Activated CD4-positive, alpha-beta memory T cell treated with anti-CD3 and anti-CD28 coated beads for 36 hours (primary cell): Measurements from ENCODE around the gene MICALL2. TPM values are rescaled to one million over a fixed set of nuclear protein-coding genes. Genes with fewer than 3 reads are reported as not detected.

Experiments used
- CTCF ChIA-PET: fragments of 350-600 bp; sonication (Branson Sonifier 250); formaldehyde crosslinking; loops from one replicate; lab custom pipeline; 2021; ENCODE audit warnings: antibody characterized with exemption, inconsistent platforms; lab: Charles Lee
- POLR2A ChIA-PET: fragments of 350-600 bp; sonication (Branson Sonifier 250); formaldehyde crosslinking; loops from one replicate; lab custom pipeline; 2021; ENCODE audit warnings: antibody characterized with exemption; lab: Charles Lee
- DNase-seq: peaks from one replicate; pipeline ENCODE4 v3.0.0-alpha.2; 2020
- H3K27ac Mint-ChIP-seq: one replicate; pipeline ENCODE4 v1.8.0; 2021; ENCODE audit warnings: mixed read lengths
- H3K27me3 Mint-ChIP-seq: one replicate; pipeline ENCODE4 v1.8.0; 2021; ENCODE audit warnings: mixed read lengths
- H3K36me3 Mint-ChIP-seq: one replicate; pipeline ENCODE4 v1.8.0; 2021; ENCODE audit warnings: mixed read lengths
- H3K4me1 Mint-ChIP-seq: one replicate; pipeline ENCODE4 v1.8.0; 2021; ENCODE audit warnings: low read depth, mixed read lengths
- H3K4me3 Mint-ChIP-seq: one replicate; pipeline ENCODE4 v1.8.0; 2021; ENCODE audit warnings: mild to moderate bottlenecking, mixed read lengths
- H3K9me3 Mint-ChIP-seq: one replicate; pipeline ENCODE4 v1.8.0; 2021; ENCODE audit warnings: mixed read lengths
- intact Hi-C: fragments of 100-400 bp; cut with micrococcal nuclease; formaldehyde crosslinking; loops from one replicate; pipeline ENCODE4 v1.15.1; 2023
- total RNA-seq, 2 experiments: library from RNA; stranded (reverse); gene quantifications; one replicate each; pipeline ENCODE4 v1.2.3, GENCODE V29; 2021

MICALL2 gene
- total RNA-seq, 2 experiments from 2014 or later = 4.3 to 6.0 TPM

- no peak for DNase-seq
- Mint-ChIP-seq H3K27me3 (no peaks in the 10 kb centered on the region), H3K36me3 (peaks cover 25% of the 10 kb centered on the region), H3K4me1 (no peaks in the 10 kb centered on the region), H3K4me3 (no peak overlapping the region), H3K27ac (no peak overlapping the region), H3K9me3 (no peaks in the 10 kb centered on the region)
- POLR2A ChIA-PET = no interaction called here
- intact Hi-C loops = no loop called here
- CTCF ChIA-PET = no interaction called here
Measured at GRCh38 chr7:1489336-1489735, 30.1 kb upstream of the MICALL2 start.

DNA sequence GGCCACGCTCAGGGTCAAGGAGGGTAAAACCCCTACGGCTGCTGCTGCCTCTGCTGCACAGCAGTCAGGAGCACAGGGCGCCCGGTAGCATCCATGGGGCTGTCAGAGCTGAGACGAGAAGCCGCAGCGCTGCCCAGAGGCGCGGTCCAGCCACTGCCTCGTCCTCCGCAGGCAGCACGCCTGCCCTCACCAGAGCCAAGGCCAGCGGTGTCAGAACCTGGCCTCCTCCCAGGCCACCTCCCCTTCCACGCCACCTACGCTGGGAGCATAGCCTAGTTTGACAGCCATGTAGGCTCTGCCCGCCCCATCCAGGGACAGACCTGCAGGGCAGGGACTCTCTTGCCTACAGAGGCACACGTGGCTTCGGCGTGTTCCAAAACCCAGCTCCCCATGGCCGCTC lies 28.7 kb upstream of the MICALL2 start:
- no peak for DNase-seq
- H3K27me3 Mint-ChIP-seq = no peaks in the 10 kb centered on the region
- peaks cover 25% of the 10 kb centered on the region for H3K36me3 Mint-ChIP-seq
- intact Hi-C loops = no loop called here
- no peak overlapping the region for H3K27ac Mint-ChIP-seq
- H3K4me1 Mint-ChIP-seq = no peaks in the 10 kb centered on the region
- POLR2A ChIA-PET = no interaction called here
- H3K4me3 Mint-ChIP-seq = no peak overlapping the region
- CTCF ChIA-PET = interaction anchor here (0.7 kb wide), 1 partner anchor 13 kb away, joined by 4 read pairs; no protein-coding TSS in a partner anchor
- H3K9me3 Mint-ChIP-seq = no peaks in the 10 kb centered on the region

- no peaks in the 10 kb centered on the region for H3K9me3 Mint-ChIP-seq
- peaks cover 24% of the 10 kb centered on the region for H3K36me3 Mint-ChIP-seq
- CTCF ChIA-PET = interaction anchor here (0.7 kb wide), 1 partner anchor 13 kb away, joined by 4 read pairs; no protein-coding TSS in a partner anchor
- no peak overlapping the region for H3K27ac Mint-ChIP-seq
- H3K4me3 Mint-ChIP-seq = no peak overlapping the region
- no peaks in the 10 kb centered on the region for H3K27me3 Mint-ChIP-seq
- DNase-seq = no peak
- no peaks in the 10 kb centered on the region for H3K4me1 Mint-ChIP-seq
- POLR2A ChIA-PET = no interaction called here
- intact Hi-C loops = no loop called here
Measured at GRCh38 chr7:1487466-1487865, 28.2 kb upstream of the MICALL2 start.

DNA sequence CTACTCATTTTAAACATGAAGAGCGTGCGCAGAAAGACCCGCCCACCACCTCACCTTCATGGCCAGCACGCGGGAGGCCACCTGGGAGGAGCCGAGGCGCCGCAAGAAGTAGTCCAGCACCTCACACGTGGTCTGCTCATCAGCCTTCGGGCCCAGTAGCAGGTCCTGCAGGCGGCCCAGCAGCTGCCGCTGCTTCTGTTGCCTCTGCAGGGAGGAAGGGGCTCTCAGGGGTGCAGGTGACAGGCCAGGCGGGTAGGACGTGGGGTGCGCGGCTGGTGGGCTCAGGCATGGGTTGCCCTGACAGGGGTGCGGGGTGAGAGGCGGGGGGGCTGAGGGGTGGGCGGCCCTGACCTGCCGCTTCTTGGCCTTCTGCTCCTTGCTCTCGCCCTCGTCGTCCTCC lies 27.3 kb upstream of the MICALL2 start:
- H3K36me3 Mint-ChIP-seq = peaks cover 21% of the 10 kb centered on the region
- H3K27ac Mint-ChIP-seq = no peak overlapping the region
- no peak for DNase-seq
- H3K9me3 Mint-ChIP-seq = no peaks in the 10 kb centered on the region
- H3K27me3 Mint-ChIP-seq = no peaks in the 10 kb centered on the region
- H3K4me1 Mint-ChIP-seq = no peaks in the 10 kb centered on the region
- POLR2A ChIA-PET = no interaction called here
- intact Hi-C loops = no loop called here
- CTCF ChIA-PET = no interaction called here
- no peak overlapping the region for H3K4me3 Mint-ChIP-seq

- intact Hi-C loops = no loop called here
- Mint-ChIP-seq H3K4me3 (no peak overlapping the region), H3K9me3 (no peaks in the 10 kb centered on the region), H3K36me3 (peaks cover 15% of the 10 kb centered on the region), H3K27ac (no peak overlapping the region), H3K4me1 (no peaks in the 10 kb centered on the region), H3K27me3 (no peaks in the 10 kb centered on the region)
- CTCF ChIA-PET = interaction anchor here (1.1 kb wide), 1 partner anchor 11 kb away, joined by 4 read pairs; no protein-coding TSS in a partner anchor
- no peak for DNase-seq
- POLR2A ChIA-PET = interaction anchor here (0.6 kb wide), 1 partner anchor 13 kb away, joined by 3 read pairs; no protein-coding TSS in a partner anchor
Measured at GRCh38 chr7:1485156-1485555, 25.9 kb upstream of the MICALL2 start.

GRCh38 chr7:1484569-1484968 lies 25.3 kb upstream of the MICALL2 start:
- H3K4me3 Mint-ChIP-seq = no peak overlapping the region
- H3K27ac Mint-ChIP-seq = no peak overlapping the region
- intact Hi-C loops = no loop called here
- peaks cover 11% of the 10 kb centered on the region for H3K36me3 Mint-ChIP-seq
- DNase-seq = no peak
- no peaks in the 10 kb centered on the region for H3K27me3 Mint-ChIP-seq
- H3K4me1 Mint-ChIP-seq = no peaks in the 10 kb centered on the region
- CTCF ChIA-PET = no interaction called here
- H3K9me3 Mint-ChIP-seq = no peaks in the 10 kb centered on the region
- POLR2A ChIA-PET = no interaction called here

GRCh38 chr7:1483536-1484505 lies 24.6 kb upstream of the MICALL2 start:
- Mint-ChIP-seq H3K4me1 (no peaks in the 10 kb centered on the region), H3K36me3 (peaks cover 9% of the 10 kb centered on the region), H3K4me3 (no peak overlapping the region), H3K27me3 (no peaks in the 10 kb centered on the region), H3K27ac (no peak overlapping the region), H3K9me3 (no peaks in the 10 kb centered on the region)
- CTCF ChIA-PET = interaction anchor here (0.9 kb wide), 1 partner anchor 10 kb away, joined by 3 read pairs; no protein-coding TSS in a partner anchor
- no peak for DNase-seq
- POLR2A ChIA-PET = no interaction called here
- intact Hi-C loops = no loop called here

- peaks cover 4% of the 10 kb centered on the region for H3K36me3 Mint-ChIP-seq
- DNase-seq = no peak
- CTCF ChIA-PET = interaction anchor here (0.9 kb wide), 1 partner anchor 9 kb away, joined by 3 read pairs; no protein-coding TSS in a partner anchor
- H3K27me3 Mint-ChIP-seq = no peaks in the 10 kb centered on the region
- H3K9me3 Mint-ChIP-seq = no peaks in the 10 kb centered on the region
- intact Hi-C loops = no loop called here
- POLR2A ChIA-PET = no interaction called here
- no peak overlapping the region for H3K27ac Mint-ChIP-seq
- no peaks in the 10 kb centered on the region for H3K4me1 Mint-ChIP-seq
- no peak overlapping the region for H3K4me3 Mint-ChIP-seq
Measured at GRCh38 chr7:1483079-1483478, 23.8 kb upstream of the MICALL2 start.

GRCh38 chr7:1481300-1481699 lies 22.0 kb upstream of the MICALL2 start:
- Mint-ChIP-seq H3K36me3 (peaks cover 4% of the 10 kb centered on the region), H3K27ac (no peak overlapping the region), H3K4me1 (no peaks in the 10 kb centered on the region), H3K4me3 (no peak overlapping the region), H3K9me3 (no peaks in the 10 kb centered on the region), H3K27me3 (no peaks in the 10 kb centered on the region)
- intact Hi-C loops = no loop called here
- no peak for DNase-seq
- ChIA-PET POLR2A (no interaction called here), CTCF (no interaction called here)

DNA sequence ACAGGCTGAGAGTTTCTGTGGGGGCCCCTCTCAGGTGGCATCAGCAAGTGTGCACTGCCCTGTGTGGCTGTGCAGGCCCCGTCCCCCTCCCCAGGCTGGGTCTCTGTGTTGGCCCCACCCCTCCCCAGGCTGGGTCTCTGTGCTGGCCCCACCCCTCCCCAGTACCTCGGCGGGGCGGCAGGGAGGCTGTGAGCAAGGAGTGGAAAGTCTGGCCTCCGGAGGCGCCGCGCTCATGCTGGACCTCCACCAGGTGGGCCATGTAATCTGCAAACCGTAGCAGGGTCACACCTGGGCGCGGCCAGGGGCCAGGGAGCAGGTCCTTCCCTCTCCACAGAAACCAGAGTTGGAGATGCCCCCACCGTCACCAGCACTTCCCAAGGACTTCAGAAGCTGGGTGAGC lies 21.4 kb upstream of the MICALL2 start:
- DNase-seq = no peak
- Mint-ChIP-seq H3K27me3 (no peaks in the 10 kb centered on the region), H3K4me3 (no peak overlapping the region), H3K4me1 (no peaks in the 10 kb centered on the region), H3K36me3 (peaks cover 4% of the 10 kb centered on the region), H3K9me3 (no peaks in the 10 kb centered on the region), H3K27ac (no peak overlapping the region)
- intact Hi-C loops = no loop called here
- ChIA-PET POLR2A (no interaction called here), CTCF (no interaction called here)

GRCh38 chr7:1479287-1479686 lies 20.0 kb upstream of the MICALL2 start:
- DNase-seq = no peak
- Mint-ChIP-seq H3K27me3 (no peaks in the 10 kb centered on the region), H3K4me1 (peaks cover 3% of the 10 kb centered on the region), H3K36me3 (peaks cover 6% of the 10 kb centered on the region), H3K9me3 (no peaks in the 10 kb centered on the region), H3K27ac (no peak overlapping the region), H3K4me3 (no peak overlapping the region)
- intact Hi-C loops = no loop called here
- ChIA-PET CTCF (no interaction called here), POLR2A (no interaction called here)

DNA sequence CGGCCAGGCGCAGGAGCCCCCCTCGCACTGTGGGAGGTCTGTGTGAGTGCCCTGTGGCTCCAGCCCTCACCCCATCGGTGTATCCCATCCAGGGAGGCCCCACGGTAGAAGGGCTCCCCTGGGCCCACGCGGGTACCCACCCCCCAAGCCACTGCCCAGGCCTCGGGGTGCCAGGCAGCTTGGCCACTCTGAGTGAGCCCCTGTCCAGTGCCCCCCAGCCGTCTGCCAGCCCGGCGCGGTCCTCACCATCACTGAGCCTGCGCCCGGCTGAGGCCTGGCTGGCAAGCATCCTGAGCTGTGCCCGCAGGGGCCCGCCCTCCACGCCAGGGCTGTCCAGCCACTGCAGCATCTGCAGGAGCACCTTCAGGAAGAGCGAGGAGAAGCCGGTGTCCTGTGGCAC lies 19.2 kb upstream of the MICALL2 start:
- no peak for DNase-seq
- no peak overlapping the region for H3K27ac Mint-ChIP-seq
- H3K9me3 Mint-ChIP-seq = no peaks in the 10 kb centered on the region
- H3K4me3 Mint-ChIP-seq = no peak overlapping the region
- H3K27me3 Mint-ChIP-seq = no peaks in the 10 kb centered on the region
- ChIA-PET CTCF (no interaction called here), POLR2A (no interaction called here)
- H3K4me1 Mint-ChIP-seq = peaks cover 3% of the 10 kb centered on the region
- H3K36me3 Mint-ChIP-seq = peaks cover 6% of the 10 kb centered on the region
- intact Hi-C loops = no loop called here
